Muscle layer of colon (tissue), 2 donors: Measurements from ENCODE around the gene GET4.

Experiments
- H3K27ac ChIP-seq: one replicate; pipeline ENCODE4 v1.7.0; 2013; ENCODE audit warnings: low read depth, mild to moderate bottlenecking, low read length, moderate library complexity
- H3K27me3 ChIP-seq, 2 donors: one replicate each; pipeline ENCODE4 v1.7.0; 2013; ENCODE audit warnings: low read length in 2 of 2, mild to moderate bottlenecking in 2 of 2; ENCODE audit not compliant: insufficient read depth in 2 of 2, control insufficient read depth in 1 of 2
- H3K36me3 ChIP-seq: one replicate; pipeline ENCODE4 v1.7.0; 2013; ENCODE audit warnings: mild to moderate bottlenecking, low read length; ENCODE audit not compliant: insufficient read depth
- H3K4me1 ChIP-seq: one replicate; pipeline ENCODE4 v1.7.0; 2013; ENCODE audit warnings: mild to moderate bottlenecking, low read length; ENCODE audit not compliant: insufficient read depth
- H3K4me3 ChIP-seq, 2 donors: one replicate each; pipeline ENCODE4 v1.7.0; 2013; ENCODE audit warnings: low read length in 2 of 2, low read depth in 1 of 2, mild to moderate bottlenecking in 1 of 2, moderate library complexity in 1 of 2
- H3K9ac ChIP-seq: one replicate; pipeline ENCODE4 v1.7.0; 2013; ENCODE audit warnings: low read length
- H3K9me3 ChIP-seq: one replicate; pipeline ENCODE4 v1.7.0; 2013; ENCODE audit warnings: mild to moderate bottlenecking, low read length
- donor health status: abdominal sarcoma.
- donor health status: Adenocarcinoma of cecum.

Gene GET4

DNA sequence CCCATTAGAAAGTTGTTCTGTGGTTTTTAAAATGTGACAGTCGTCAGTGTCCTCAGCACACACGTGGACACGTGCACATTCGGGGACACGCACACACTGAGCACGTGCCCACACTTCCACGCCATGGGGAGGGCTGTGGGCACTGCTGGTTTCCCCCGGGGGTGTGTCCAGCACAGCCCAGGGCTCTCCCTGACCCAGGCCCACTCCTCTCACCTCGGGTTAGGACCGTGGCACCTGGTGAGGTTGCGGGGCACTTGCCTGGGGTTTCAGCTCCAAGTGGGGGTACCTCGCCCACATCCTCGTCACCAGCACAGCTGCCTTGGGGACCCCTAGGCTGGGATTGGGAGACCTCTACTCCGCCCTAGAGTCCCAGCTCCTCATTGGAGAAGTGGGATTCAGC lies 20.7 kb downstream of the GET4 start:
- Histone ChIP-seq H3K4me3 (no peak overlapping the region), H3K36me3 (peaks cover 39% of the 10 kb centered on the region), H3K27me3 (no peaks in the 10 kb centered on the region), H3K4me1 (peaks cover 6% of the 10 kb centered on the region), H3K9me3 (no peaks in the 10 kb centered on the region), H3K9ac (no peak overlapping the region), H3K27ac (no peak overlapping the region)

DNA sequence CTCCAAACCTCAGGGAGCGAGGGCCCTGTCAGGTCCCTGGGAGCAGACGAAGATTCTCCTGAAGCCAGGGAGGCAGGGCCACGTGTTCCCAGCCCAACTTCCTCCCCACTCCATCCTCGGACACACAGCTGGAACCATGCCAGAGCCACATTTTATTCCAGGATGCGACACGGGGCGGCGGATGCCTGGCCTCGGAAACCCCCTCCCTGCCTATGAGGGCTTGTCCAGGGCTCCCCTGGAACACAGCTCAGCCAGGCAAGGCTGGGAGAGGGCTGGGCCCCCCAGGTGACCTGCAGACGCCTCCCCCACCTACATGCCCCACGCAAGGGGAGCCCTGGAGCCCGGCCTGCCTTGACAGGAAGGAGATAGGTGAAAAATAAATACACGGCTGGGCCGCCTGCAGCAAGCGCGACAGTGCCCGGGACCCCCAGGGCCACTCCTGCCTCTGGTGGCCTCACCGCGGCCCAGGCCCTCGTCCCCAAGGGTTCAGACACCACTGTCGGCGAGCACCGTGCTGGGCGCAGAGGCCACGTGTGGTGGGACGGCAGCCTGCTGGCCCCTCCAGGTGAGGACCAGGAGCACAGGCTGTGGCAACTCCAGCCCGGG lies 21.5 kb downstream of the GET4 start:
- Histone ChIP-seq H3K36me3 (peaks cover 31% of the 10 kb centered on the region), H3K27ac (no peak overlapping the region), H3K9me3 (no peaks in the 10 kb centered on the region), H3K27me3 (no peaks in the 10 kb centered on the region), H3K4me3 (no peak overlapping the region), H3K4me1 (peaks cover 6% of the 10 kb centered on the region), H3K9ac (no peak overlapping the region)

DNA sequence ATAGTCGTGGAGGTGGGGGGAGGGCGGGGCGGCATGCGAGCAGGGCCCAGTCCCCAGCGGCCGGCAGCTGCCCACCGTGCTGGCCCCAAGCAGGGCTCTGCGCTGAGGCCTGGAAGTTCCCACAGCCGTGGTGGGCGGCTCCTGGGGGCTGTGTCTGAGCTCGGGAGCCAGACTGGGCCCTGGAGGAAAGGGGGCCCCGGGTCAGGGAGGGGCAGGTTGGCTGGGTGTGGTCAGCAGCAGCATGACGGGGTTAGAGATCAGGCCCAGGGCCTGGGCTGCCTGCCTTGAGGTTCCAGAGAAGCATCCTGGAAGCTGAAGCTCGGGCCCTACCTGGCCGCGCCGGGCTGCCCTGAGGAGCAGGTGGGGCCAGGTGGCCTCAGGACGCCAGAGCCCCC lies 22.1 kb downstream of the GET4 start:
- Histone ChIP-seq H3K9ac (no peak overlapping the region), H3K36me3 (peaks cover 26% of the 10 kb centered on the region), H3K4me3 (no peak overlapping the region), H3K27me3 (no peaks in the 10 kb centered on the region), H3K27ac (no peak overlapping the region), H3K4me1 (peaks cover 6% of the 10 kb centered on the region), H3K9me3 (no peaks in the 10 kb centered on the region)

DNA sequence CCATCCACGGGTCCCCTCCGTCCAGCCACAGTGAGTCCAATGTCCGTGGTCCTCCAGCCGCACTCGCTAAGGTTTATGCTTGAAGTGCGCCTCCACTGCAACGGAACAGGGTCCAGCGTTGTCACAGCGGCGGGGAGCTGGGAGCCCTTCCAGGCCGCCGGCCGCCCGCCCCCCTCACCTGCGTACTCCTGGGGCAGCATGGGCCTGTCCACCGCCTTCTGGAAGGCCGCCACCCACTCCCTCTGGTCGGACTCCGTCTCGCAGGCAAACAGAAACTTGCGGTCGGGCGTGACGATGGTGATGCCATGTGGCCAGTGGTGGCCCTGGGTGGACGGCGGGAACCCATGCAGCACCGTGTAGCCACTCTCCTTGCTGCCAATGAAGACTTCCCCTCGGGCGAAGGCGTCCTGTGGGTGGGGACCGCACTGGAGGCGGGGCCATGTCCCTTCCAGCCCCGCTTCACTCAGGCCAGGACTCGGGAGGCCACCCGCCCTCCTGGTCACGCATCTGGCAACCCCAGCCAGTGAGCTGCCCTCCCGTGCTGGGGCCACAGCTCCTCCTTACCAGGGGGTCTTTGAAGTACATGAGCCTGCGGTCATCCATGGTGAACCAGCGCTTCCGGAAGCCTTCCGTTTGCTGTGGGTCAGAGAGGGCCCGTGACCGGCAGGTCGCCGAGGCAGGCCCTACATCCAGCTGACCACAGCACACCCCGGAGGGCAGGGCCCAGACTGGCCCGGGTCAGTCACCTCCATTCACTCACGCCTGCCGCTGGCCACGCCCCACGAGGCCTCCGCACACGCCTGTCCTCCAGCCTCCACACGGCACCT lies 22.7 kb downstream of the GET4 start:
- Histone ChIP-seq H3K4me1 (peaks cover 6% of the 10 kb centered on the region), H3K36me3 (peaks cover 20% of the 10 kb centered on the region), H3K27ac (no peak overlapping the region), H3K9ac (no peak overlapping the region), H3K4me3 (no peak overlapping the region), H3K9me3 (no peaks in the 10 kb centered on the region), H3K27me3 (no peaks in the 10 kb centered on the region)

DNA sequence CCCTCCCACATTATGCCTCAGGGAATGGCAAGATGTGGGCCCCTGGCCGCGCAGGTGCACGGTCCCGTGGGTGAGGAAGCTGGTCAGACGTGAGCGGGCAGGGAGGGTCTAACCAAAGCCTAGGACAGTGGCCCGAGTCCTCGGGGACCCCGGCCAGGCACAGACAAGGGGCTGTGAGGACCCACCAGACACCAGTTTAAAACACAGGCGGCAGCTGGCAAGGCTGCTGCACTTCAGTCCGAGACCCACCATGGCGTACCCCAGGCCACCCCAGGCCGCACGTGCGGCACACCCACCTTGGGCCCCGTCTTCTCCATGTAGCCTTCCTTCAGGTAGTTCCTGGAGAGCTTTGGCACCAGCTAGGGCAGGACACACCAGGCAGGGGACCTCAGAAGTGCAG lies 23.5 kb downstream of the GET4 start:
- Histone ChIP-seq H3K4me3 (no peak overlapping the region), H3K27me3 (no peaks in the 10 kb centered on the region), H3K9ac (no peak overlapping the region), H3K27ac (no peak overlapping the region), H3K36me3 (peaks cover 14% of the 10 kb centered on the region), H3K4me1 (peaks cover 6% of the 10 kb centered on the region), H3K9me3 (no peaks in the 10 kb centered on the region)

DNA sequence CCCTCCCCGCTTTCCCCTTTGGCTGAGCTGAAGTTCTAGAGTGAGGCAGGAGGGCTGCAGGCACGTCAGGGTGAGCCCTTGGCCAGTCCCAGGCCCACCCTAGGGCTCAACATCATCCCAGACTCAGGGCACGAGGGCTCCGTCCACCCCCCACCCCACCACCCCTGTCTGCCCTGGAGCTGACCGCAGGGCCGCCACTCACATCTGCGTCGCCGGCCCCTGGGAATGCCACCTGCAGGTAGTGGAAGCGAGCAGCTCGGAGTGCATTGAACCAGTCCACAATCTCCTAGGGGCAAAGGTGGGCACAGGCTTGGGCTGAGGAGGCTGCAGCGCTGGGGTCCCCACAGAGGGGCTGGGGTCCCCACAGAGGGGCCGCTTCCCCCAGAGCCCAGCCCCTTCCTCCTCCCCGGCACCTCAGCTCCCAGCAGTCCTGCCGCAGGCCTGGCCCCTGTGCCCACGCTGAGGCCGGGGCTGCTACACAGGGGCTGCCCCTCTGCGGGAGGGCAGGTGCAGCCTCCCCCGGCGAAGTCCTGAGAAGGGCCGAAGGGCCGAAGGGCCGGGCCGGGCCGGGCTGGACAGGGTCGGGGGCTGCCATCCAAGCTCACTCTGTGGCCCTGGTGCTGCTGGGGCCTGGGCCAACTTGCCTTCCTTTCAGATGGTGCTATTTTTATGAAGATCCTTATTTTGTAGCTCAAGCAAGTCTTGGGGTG lies 24.1 kb downstream of the GET4 start:
- Histone ChIP-seq H3K36me3 (peaks cover 9% of the 10 kb centered on the region), H3K27me3 (no peaks in the 10 kb centered on the region), H3K9ac (no peak overlapping the region), H3K9me3 (no peaks in the 10 kb centered on the region), H3K4me3 (no peak overlapping the region), H3K27ac (no peak overlapping the region), H3K4me1 (peaks cover 6% of the 10 kb centered on the region)

DNA sequence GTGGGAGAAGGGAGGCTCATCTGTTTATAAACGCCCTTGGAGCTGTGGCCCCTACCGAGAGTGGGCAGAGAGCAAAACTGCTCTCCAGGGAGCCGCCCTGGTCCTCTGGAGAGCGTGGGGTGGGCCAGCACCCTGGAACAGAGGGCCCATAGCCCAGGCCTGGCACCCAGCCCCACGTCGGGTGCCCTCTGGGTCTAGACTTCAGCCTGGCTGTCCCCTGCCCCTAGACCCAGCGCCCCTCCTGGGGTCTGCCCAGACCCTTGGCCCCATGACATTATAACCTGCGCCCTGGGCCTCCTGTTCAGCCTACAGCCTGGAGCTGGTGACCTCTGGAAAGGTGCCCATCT lies 24.7 kb downstream of the GET4 start:
- peaks cover 6% of the 10 kb centered on the region for H3K4me1 ChIP-seq
- H3K4me3 ChIP-seq: no peak overlapping the region
- H3K9ac ChIP-seq: no peak overlapping the region
- H3K36me3 ChIP-seq: peaks cover 7% of the 10 kb centered on the region
- H3K27ac ChIP-seq: no peak overlapping the region
- H3K27me3 ChIP-seq: no peaks in the 10 kb centered on the region
- no peaks in the 10 kb centered on the region for H3K9me3 ChIP-seq

DNA sequence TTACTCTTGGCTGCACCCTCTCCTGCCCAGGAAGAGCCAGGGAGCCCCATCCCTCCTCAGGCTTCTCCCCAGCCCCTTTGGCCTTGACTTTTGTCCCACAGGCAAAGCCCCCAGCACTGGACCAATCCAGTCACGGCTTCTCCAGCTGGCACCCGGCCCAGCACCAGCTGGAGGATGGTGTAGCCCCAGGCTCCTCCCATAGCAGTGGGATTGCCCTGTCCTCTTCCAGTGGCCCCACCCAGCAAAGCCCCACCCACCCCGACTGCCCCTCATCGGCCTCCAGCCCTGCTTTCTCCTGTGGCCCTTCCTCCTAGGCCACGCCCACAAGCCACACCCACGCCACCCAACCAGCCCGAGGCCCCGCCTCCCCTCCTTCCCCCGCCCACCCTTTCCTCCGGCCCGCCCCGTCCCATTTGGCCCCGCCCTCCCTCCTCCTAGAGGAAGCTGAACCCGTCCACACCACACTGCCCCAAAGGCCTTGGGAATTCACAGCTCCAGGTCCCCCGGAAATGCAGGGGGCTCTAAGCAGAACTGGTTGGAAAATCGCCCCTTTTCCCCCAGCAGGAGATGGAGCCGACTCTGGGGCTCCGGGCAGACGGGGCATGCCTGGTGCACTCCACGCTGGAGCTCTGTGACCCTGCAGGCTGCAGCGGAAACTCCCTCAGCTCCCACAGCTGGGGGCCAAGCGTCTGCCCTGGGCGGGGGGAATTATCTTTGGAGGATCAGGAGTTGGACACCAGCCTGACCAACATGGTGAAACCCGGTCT lies 25.2 kb downstream of the GET4 start:
- no peak overlapping the region for H3K9ac ChIP-seq
- H3K27me3 ChIP-seq: no peaks in the 10 kb centered on the region
- H3K4me3 ChIP-seq: no peak overlapping the region
- peaks cover 2% of the 10 kb centered on the region for H3K36me3 ChIP-seq
- H3K9me3 ChIP-seq: no peaks in the 10 kb centered on the region
- peaks cover 6% of the 10 kb centered on the region for H3K4me1 ChIP-seq
- no peak overlapping the region for H3K27ac ChIP-seq

DNA sequence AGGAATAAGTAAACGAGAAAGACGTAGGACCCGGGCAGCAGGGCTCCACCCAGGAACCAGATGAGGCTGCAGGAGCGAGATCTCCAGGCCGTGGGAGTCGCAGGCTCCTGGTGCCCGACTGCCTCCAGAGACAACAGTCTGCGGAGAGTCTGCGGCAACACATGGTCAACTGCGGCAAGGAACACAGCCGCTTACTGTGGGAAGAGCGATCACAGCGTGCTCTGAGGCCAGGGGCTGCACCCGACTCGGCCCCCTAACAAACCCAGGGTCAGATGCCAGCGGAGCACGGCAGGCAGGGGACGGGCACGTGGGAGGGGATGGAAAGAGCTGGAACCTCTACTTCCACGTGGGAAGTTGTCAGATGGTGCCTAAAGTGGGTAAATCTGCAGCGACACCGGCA lies 26.6 kb downstream of the GET4 start:
- Histone ChIP-seq H3K4me1 (peaks cover 6% of the 10 kb centered on the region), H3K9ac (no peak overlapping the region), H3K4me3 (no peak overlapping the region), H3K27ac (no peak overlapping the region), H3K9me3 (no peaks in the 10 kb centered on the region), H3K36me3 (no peaks in the 10 kb centered on the region), H3K27me3 (no peaks in the 10 kb centered on the region)

DNA sequence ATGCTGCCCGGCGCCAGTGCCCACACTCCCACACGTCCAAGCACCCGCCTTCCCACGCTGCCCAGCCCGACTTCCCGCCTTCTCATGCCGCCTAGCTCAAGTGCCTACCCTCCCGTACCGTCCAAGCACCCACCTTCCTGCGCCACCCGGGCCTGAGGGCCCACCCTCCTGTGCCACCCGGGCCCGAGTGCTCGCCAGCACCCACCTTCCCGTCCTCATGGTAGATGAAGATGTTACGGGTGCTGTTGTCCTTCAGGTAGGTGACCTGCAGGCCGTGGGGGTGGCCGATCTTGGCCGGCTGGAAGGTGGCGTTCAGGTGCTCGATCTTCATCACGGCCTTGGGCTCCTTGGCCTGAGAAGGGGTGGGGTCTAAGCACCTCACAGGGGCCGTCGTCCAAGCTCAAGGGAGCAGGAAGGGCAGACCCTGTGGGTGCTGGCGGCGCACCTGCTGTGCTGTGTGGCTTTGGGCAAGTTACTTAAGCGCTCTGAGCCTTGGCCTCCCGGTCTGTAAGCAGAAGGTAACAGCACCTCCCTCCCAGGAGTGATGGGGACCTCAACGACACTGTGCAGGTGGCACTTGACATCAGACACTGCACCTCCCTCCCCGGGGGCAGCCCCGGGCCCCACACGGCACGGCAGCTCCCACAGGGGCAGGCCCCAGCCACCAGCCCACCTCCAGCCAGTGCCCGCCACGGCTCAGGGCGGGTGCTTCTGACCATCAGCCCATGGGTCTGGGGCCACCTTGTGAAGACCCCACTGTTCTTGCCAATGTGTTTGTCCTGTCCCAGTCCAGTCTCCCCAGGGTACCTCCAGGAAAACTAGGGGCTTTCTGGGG lies 27.8 kb downstream of the GET4 start:
- Histone ChIP-seq H3K36me3 (no peaks in the 10 kb centered on the region), H3K4me1 (peaks cover 6% of the 10 kb centered on the region), H3K27ac (no peak overlapping the region), H3K4me3 (no peak overlapping the region), H3K9me3 (no peaks in the 10 kb centered on the region), H3K27me3 (no peaks in the 10 kb centered on the region), H3K9ac (no peak overlapping the region)
